K562 (cell line): ENCODE data around the gene CRYZL1. TPM values are rescaled to one million over a fixed set of nuclear protein-coding genes. Genes with fewer than 3 reads are reported as not detected.

Experiments
- ETV1 ChIP-seq: fragments of 450-650 bp; conservative IDR thresholded peaks from 2 replicates; pipeline ENCODE4 v1.6.1; 2016; ENCODE audit warnings: missing genetic modification characterization, control low read depth, low read depth, missing compliant biosample characterization
- GATAD2A ChIP-seq: fragments of 450-650 bp; IDR thresholded peaks from 2 replicates; pipeline ENCODE4 v1.6.1; 2017
- HLTF ChIP-seq: fragments of 450-650 bp; IDR thresholded peaks from 2 replicates; pipeline ENCODE4 v1.6.1; 2016
- LCOR ChIP-seq: sonication (generic); formaldehyde crosslinking; IDR thresholded peaks from 2 replicates; pipeline ENCODE4 v1.8.0; 2022; ENCODE audit warnings: mild to moderate bottlenecking, missing genetic modification reagents
- NBN ChIP-seq: fragments of 450-650 bp; IDR thresholded peaks from 2 replicates; pipeline ENCODE4 v1.6.1; 2016; ENCODE audit warnings: low read depth, mild to moderate bottlenecking
- RERE ChIP-seq: sonication (generic); formaldehyde crosslinking; IDR thresholded peaks from 2 replicates; pipeline ENCODE4 v1.8.0; 2023; ENCODE audit warnings: missing genetic modification reagents, mild to moderate bottlenecking, borderline replicate concordance
- SRSF1 ChIP-seq: fragments of 200-400 bp; formaldehyde crosslinking; IDR thresholded peaks from 2 replicates; pipeline ENCODE4 v1.6.1; 2017; ENCODE audit warnings: mild to moderate bottlenecking, low read depth, low read length, moderate library complexity
- ZBTB7A ChIP-seq: IDR thresholded peaks from 2 replicates; pipeline ENCODE4 v1.6.1; 2011; ENCODE audit warnings: low read depth, mild to moderate bottlenecking, low read length, moderate library complexity, borderline replicate concordance; ENCODE audit not compliant: control insufficient read depth
- polyA plus RNA-seq, 8 experiments: library from polyadenylated mRNA; depleted of rRNA in 4 of 8; stranded (reverse) in 5 of 8; unstranded in 3 of 8; fragments of >200 nt; fragmentation: Nextera tagmentation in 2 of 8; fragmentation: Illumina TruSeq in 1 of 8; extraction: Ambion mirVana in 2 of 8; extraction: Trizol in 1 of 8; gene quantifications; 2 replicates each; pipeline versions ENCODE4 v1.2.1 to v1.2.3, GENCODE V29; 2011 to 2014; ENCODE audit warnings: inconsistent platforms in 1 of 8, missing spikeins in 1 of 8
- total RNA-seq, 7 experiments: library from RNA; depleted of rRNA in 6 of 7; stranded (reverse); fragments of >200 nt in 6 of 7; fragmentation: Illumina TruSeq in 2 of 7; extraction: Trizol in 2 of 7; gene quantifications; 2 replicates each; pipeline versions ENCODE4 v1.2.1 to v1.2.3, GENCODE V29; 2011 to 2021; ENCODE audit warnings: low replicate concordance in 1 of 7
- TF ChIP-seq, protein P1 (sequence below): fragments of 450-650 bp; conservative IDR thresholded peaks from 2 replicates; pipeline ENCODE4 v1.6.1; 2016; ENCODE audit warnings: missing genetic modification characterization, low read depth, mild to moderate bottlenecking, missing compliant biosample characterization, moderate library complexity
- TF ChIP-seq, protein P2 (sequence below): fragments of 450-650 bp; IDR thresholded peaks from 2 replicates; pipeline ENCODE4 v1.7.1; 2018; ENCODE audit warnings: mild to moderate bottlenecking, low read depth; ENCODE audit not compliant: partially characterized antibody
- TF ChIP-seq, protein P3 (sequence below): sonication (generic); formaldehyde crosslinking; IDR thresholded peaks from 2 replicates; pipeline ENCODE4 v1.8.0; 2022; ENCODE audit warnings: missing genetic modification reagents, mild to moderate bottlenecking, moderate library complexity, borderline replicate concordance
- TF ChIP-seq, protein P4 (sequence below): fragments of 450-650 bp; IDR thresholded peaks from 2 replicates; pipeline ENCODE4 v1.6.1; 2016

CRYZL1 gene
- total and polyA plus RNA-seq, 9 of the 15 experiments (the other 6 are each of a cell fraction or from before 2014, with no cell fraction given) = 19.9 to 98.2 (median 39.2) TPM

DNA sequence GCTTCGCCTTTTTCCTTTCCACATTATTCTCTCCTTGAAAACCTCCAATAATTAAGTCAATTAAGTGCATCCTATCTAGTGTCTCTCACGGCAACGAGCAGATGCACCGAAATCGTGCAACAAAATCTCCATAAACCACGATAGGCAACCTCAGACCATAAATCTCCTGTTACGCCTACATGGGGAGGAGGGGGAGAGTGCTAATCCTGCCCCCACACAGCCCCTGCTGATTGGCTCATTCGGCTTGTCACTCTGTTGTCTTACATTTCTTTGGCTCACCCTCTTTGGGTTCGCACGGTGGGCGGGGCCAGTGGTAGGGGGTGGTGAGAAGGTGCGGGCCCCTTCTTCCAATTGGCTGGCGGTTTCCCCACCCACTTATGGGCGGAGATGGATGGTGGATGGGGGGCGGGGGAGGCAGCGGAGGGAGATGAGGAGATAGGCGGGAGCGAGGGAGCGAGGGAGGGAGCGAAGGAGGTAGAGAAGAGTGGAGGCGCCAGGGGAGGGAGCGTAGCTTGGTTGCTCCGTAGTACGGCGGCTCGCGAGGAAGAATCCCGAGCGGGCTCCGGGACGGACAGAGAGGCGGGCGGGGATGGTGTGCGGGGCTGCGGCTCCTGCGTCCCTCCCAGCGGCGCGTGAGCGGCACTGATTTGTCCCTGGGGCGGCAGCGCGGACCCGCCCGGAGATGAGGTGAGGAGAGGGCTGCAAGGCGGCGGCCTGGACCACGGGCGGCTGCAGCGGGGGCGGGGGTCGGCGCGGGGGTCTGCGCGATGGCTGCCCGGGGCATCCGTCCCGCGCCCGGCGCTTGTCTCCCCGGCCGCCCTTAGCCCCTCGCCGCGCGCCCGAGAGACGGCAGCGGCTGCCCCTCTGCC, 720 bp upstream of the CRYZL1 start, which contains the start of gene ITSN1 (continued):
- TF ChIP-seq, protein P1, sequence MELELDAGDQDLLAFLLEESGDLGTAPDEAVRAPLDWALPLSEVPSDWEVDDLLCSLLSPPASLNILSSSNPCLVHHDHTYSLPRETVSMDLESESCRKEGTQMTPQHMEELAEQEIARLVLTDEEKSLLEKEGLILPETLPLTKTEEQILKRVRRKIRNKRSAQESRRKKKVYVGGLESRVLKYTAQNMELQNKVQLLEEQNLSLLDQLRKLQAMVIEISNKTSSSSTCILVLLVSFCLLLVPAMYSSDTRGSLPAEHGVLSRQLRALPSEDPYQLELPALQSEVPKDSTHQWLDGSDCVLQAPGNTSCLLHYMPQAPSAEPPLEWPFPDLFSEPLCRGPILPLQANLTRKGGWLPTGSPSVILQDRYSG (tag) = no peak
- TF ChIP-seq, protein P2, sequence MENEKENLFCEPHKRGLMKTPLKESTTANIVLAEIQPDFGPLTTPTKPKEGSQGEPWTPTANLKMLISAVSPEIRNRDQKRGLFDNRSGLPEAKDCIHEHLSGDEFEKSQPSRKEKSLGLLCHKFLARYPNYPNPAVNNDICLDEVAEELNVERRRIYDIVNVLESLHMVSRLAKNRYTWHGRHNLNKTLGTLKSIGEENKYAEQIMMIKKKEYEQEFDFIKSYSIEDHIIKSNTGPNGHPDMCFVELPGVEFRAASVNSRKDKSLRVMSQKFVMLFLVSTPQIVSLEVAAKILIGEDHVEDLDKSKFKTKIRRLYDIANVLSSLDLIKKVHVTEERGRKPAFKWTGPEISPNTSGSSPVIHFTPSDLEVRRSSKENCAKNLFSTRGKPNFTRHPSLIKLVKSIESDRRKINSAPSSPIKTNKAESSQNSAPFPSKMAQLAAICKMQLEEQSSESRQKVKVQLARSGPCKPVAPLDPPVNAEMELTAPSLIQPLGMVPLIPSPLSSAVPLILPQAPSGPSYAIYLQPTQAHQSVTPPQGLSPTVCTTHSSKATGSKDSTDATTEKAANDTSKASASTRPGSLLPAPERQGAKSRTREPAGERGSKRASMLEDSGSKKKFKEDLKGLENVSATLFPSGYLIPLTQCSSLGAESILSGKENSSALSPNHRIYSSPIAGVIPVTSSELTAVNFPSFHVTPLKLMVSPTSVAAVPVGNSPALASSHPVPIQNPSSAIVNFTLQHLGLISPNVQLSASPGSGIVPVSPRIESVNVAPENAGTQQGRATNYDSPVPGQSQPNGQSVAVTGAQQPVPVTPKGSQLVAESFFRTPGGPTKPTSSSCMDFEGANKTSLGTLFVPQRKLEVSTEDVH = peak; percentile 63
- TF ChIP-seq NBN = peak; percentile 52
- peak; percentile 43; the same call in 1 of the 2 replicates for TF ChIP-seq GATAD2A
- TF ChIP-seq, protein P3, sequence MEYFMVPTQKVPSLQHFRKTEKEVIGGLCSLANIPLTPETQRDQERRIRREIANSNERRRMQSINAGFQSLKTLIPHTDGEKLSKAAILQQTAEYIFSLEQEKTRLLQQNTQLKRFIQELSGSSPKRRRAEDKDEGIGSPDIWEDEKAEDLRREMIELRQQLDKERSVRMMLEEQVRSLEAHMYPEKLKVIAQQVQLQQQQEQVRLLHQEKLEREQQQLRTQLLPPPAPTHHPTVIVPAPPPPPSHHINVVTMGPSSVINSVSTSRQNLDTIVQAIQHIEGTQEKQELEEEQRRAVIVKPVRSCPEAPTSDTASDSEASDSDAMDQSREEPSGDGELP = peak; percentile 51; the same call in 1 of the 2 replicates
- TF ChIP-seq LCOR = peak; percentile 83; the same call in 1 of the 2 replicates
- TF ChIP-seq HLTF = peak; percentile 80; the same call in 1 of the 2 replicates
- TF ChIP-seq ZBTB7A = peak; percentile 52
- TF ChIP-seq, protein P4, sequence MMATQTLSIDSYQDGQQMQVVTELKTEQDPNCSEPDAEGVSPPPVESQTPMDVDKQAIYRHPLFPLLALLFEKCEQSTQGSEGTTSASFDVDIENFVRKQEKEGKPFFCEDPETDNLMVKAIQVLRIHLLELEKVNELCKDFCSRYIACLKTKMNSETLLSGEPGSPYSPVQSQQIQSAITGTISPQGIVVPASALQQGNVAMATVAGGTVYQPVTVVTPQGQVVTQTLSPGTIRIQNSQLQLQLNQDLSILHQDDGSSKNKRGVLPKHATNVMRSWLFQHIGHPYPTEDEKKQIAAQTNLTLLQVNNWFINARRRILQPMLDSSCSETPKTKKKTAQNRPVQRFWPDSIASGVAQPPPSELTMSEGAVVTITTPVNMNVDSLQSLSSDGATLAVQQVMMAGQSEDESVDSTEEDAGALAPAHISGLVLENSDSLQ = peak; percentile 99
- no peak for TF ChIP-seq RERE (CRISPR knock-in tag)
- TF ChIP-seq SRSF1 = no peak
- TF ChIP-seq ETV1 (tag) = no peak
